ENCODE results near the gene CABYR.
A peak's percentile ranks its signal among the peaks of the same experiment; 100 is the strongest.

CABYR gene

DNA sequence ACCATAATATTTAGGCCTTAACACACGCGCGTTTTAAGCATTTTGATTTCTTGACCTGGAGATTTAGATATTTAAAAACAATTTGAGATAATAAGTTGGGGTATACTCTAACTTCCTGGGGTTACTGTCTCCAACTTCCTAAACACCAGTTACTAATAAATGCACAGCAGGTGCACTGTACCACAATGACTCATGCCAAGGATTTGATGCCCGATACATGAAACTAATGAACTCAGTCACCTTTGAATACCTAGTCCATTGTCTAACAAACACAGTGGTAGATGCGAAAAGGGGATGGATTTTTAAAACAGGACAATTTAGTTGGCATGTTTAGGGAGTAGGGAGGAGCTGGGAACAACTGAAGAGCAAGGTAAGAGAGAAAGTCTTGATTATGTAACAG lies 21.2 kb downstream of the CABYR start:
- no peak overlapping the region for H3K23ac ChIP-seq (ENCODE audit: low read length)
- H3K36me3 ChIP-seq (ENCODE audit: control insufficient read depth, insufficient read depth, low read length) = peaks cover 2% of the 10 kb centered on the region
- H3K9ac ChIP-seq (ENCODE audit: low read length) = no peak overlapping the region
- no CpG with 5 or more reads among the region's 5 CpGs for WGBS (ENCODE audit: extremely low coverage, insufficient coverage, low lambda C conversion rate)
- H3K4ac ChIP-seq (ENCODE audit: low read depth, low read length) = no peak overlapping the region
- H4K8ac ChIP-seq (ENCODE audit: low read depth, low read length) = no peak overlapping the region
- H3K18ac ChIP-seq (ENCODE audit: low read length) = no peak overlapping the region
- H2BK15ac ChIP-seq (replicated peaks; ENCODE audit: low read depth) = no peak overlapping the region
- H3K27me3 ChIP-seq (ENCODE audit: insufficient read depth, low read length, poor library complexity) = no peaks in the 10 kb centered on the region
- H4K5ac ChIP-seq (ENCODE audit: low read length) = no peak overlapping the region
- no peak overlapping the region for H2BK5ac ChIP-seq (ENCODE audit: low read length)
- no peak overlapping the region for H2BK120ac ChIP-seq (ENCODE audit: low read depth, low read length)
- no peak overlapping the region for H3K4me3 ChIP-seq (ENCODE audit: low read length)
- no peak overlapping the region for H3K4me2 ChIP-seq (ENCODE audit: low read length)
- no peak for DNase-seq
- no peak overlapping the region for H3K27ac ChIP-seq (ENCODE audit: low read depth, low read length)
- H3K56ac ChIP-seq (ENCODE audit: low read length) = no peak overlapping the region
- H3K79me2 ChIP-seq (ENCODE audit: control insufficient read depth, insufficient read depth, low read length) = no peaks in the 10 kb centered on the region
- H2AK5ac ChIP-seq (ENCODE audit: low read length) = no peak overlapping the region
- no peaks in the 10 kb centered on the region for H3K4me1 ChIP-seq (ENCODE audit: control insufficient read depth, low read depth, low read length)
- no peaks in the 10 kb centered on the region for H3K79me1 ChIP-seq (ENCODE audit: low read length)

DNA sequence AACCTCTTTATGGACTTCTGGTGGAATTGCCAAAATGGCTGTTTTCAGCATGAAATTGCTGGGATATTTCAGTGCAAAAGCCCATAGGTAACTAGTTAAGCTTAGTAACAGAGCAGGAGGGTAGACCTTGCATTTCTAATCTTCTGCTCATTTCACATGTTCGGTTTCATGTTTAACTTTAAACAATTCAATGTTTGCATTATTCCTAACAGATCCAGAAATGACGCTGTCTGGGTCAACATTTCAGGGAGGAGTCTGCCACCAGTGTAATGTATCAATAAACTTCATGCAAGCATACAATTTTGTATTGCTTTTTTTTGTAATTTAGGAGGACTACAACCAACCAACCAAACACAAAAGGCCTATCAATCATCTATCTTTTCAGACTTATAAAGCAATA lies 22.4 kb downstream of the CABYR start:
- no peak overlapping the region for H2BK5ac ChIP-seq (ENCODE audit: low read length)
- no CpG with 5 or more reads among the region's 2 CpGs for WGBS (ENCODE audit: extremely low coverage, insufficient coverage, low lambda C conversion rate)
- no peak overlapping the region for H3K4me2 ChIP-seq (ENCODE audit: low read length)
- H3K79me2 ChIP-seq (ENCODE audit: control insufficient read depth, insufficient read depth, low read length) = no peaks in the 10 kb centered on the region
- H3K18ac ChIP-seq (ENCODE audit: low read length) = no peak overlapping the region
- no peak for DNase-seq
- H2BK15ac ChIP-seq (replicated peaks; ENCODE audit: low read depth) = no peak overlapping the region
- H3K4me1 ChIP-seq (ENCODE audit: control insufficient read depth, low read depth, low read length) = no peaks in the 10 kb centered on the region
- no peak overlapping the region for H2BK120ac ChIP-seq (ENCODE audit: low read depth, low read length)
- H4K5ac ChIP-seq (ENCODE audit: low read length) = no peak overlapping the region
- no peak overlapping the region for H3K23ac ChIP-seq (ENCODE audit: low read length)
- H3K4ac ChIP-seq (ENCODE audit: low read depth, low read length) = no peak overlapping the region
- no peak overlapping the region for H3K4me3 ChIP-seq (ENCODE audit: low read length)
- H3K79me1 ChIP-seq (ENCODE audit: low read length) = no peaks in the 10 kb centered on the region
- no peaks in the 10 kb centered on the region for H3K27me3 ChIP-seq (ENCODE audit: insufficient read depth, low read length, poor library complexity)
- H3K9ac ChIP-seq (ENCODE audit: low read length) = no peak overlapping the region
- H3K27ac ChIP-seq (ENCODE audit: low read depth, low read length) = no peak overlapping the region
- no peak overlapping the region for H3K56ac ChIP-seq (ENCODE audit: low read length)
- H2AK5ac ChIP-seq (ENCODE audit: low read length) = no peak overlapping the region
- H4K8ac ChIP-seq (ENCODE audit: low read depth, low read length) = no peak overlapping the region
- H3K36me3 ChIP-seq (ENCODE audit: control insufficient read depth, insufficient read depth, low read length) = peaks cover 2% of the 10 kb centered on the region

DNA sequence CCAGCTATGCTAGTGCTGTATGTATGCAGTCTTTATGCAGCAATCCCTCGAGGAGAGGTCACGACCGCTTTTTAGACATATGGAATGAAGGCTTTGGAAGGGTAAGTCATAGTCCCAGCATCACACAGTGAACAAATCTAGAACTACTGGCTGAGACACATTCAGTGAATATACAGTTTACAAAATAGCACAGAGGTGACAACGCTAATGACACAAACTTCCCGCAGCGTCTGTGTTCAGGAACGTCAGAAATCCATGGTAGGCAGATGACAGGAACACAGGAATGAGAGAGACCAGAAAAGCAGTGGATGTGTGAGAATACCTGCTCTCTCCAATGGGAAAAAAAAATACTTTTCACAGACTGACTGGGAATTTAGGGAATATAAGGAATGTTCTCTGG lies 29.6 kb downstream of the CABYR start:
- Histone ChIP-seq H2BK15ac (replicated peaks; ENCODE audit: low read depth) (no peak overlapping the region), H3K4me1 (ENCODE audit: control insufficient read depth, low read depth, low read length) (no peaks in the 10 kb centered on the region), H2BK120ac (ENCODE audit: low read depth, low read length) (no peak overlapping the region), H3K23ac (ENCODE audit: low read length) (no peak overlapping the region), H3K79me2 (ENCODE audit: control insufficient read depth, insufficient read depth, low read length) (no peaks in the 10 kb centered on the region), H2BK5ac (ENCODE audit: low read length) (no peak overlapping the region), H3K4ac (ENCODE audit: low read depth, low read length) (no peak overlapping the region), H3K36me3 (ENCODE audit: control insufficient read depth, insufficient read depth, low read length) (no peaks in the 10 kb centered on the region), H3K18ac (ENCODE audit: low read length) (no peak overlapping the region), H3K4me2 (ENCODE audit: low read length) (no peak overlapping the region), H3K79me1 (ENCODE audit: low read length) (no peaks in the 10 kb centered on the region), H3K27ac (ENCODE audit: low read depth, low read length) (no peak overlapping the region), H4K5ac (ENCODE audit: low read length) (no peak overlapping the region), H3K56ac (ENCODE audit: low read length) (no peak overlapping the region), H2AK5ac (ENCODE audit: low read length) (no peak overlapping the region), H3K9ac (ENCODE audit: low read length) (no peak overlapping the region), H3K27me3 (ENCODE audit: insufficient read depth, low read length, poor library complexity) (no peaks in the 10 kb centered on the region), H3K4me3 (ENCODE audit: low read length) (no peak overlapping the region), H4K8ac (ENCODE audit: low read depth, low read length) (no peak overlapping the region)
- WGBS (ENCODE audit: extremely low coverage, insufficient coverage, low lambda C conversion rate) = no CpG with 5 or more reads among the region's 7 CpGs
- peak; percentile 79 for DNase-seq

DNA sequence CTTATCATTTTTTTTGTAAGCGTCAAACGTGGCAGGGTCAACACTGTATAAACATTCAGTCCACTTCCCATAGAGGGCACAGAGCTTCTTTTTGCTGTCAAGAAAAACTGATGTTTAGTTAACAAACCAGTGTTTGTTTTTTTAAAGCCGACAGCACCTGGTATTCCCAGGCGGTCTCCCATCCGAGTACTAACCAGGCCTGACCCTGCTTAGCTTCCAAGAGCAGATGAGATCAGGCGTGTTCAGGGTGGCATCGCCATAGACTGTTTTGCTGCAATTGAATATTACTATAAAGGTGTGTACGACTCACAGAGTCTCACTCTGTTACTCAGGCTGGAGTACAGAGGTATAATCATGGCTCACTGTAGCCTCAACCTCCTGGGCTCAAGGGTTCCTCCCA lies 31.5 kb downstream of the CABYR start:
- Histone ChIP-seq H2BK120ac (ENCODE audit: low read depth, low read length) (no peak overlapping the region), H3K27ac (ENCODE audit: low read depth, low read length) (no peak overlapping the region), H2BK5ac (ENCODE audit: low read length) (no peak overlapping the region), H3K36me3 (ENCODE audit: control insufficient read depth, insufficient read depth, low read length) (no peaks in the 10 kb centered on the region), H3K4ac (ENCODE audit: low read depth, low read length) (no peak overlapping the region), H2BK15ac (replicated peaks; ENCODE audit: low read depth) (no peak overlapping the region), H3K4me2 (ENCODE audit: low read length) (no peak overlapping the region), H3K4me3 (ENCODE audit: low read length) (no peak overlapping the region), H3K18ac (ENCODE audit: low read length) (no peak overlapping the region), H3K23ac (ENCODE audit: low read length) (no peak overlapping the region), H2AK5ac (ENCODE audit: low read length) (no peak overlapping the region), H3K79me1 (ENCODE audit: low read length) (no peaks in the 10 kb centered on the region), H3K79me2 (ENCODE audit: control insufficient read depth, insufficient read depth, low read length) (no peaks in the 10 kb centered on the region), H3K4me1 (ENCODE audit: control insufficient read depth, low read depth, low read length) (no peaks in the 10 kb centered on the region), H3K9ac (ENCODE audit: low read length) (no peak overlapping the region), H3K27me3 (ENCODE audit: insufficient read depth, low read length, poor library complexity) (no peaks in the 10 kb centered on the region), H4K8ac (ENCODE audit: low read depth, low read length) (no peak overlapping the region), H4K5ac (ENCODE audit: low read length) (no peak overlapping the region), H3K56ac (ENCODE audit: low read length) (no peak overlapping the region)
- DNase-seq = no peak
- no CpG with 5 or more reads among the region's 8 CpGs for WGBS (ENCODE audit: extremely low coverage, insufficient coverage, low lambda C conversion rate)

DNA sequence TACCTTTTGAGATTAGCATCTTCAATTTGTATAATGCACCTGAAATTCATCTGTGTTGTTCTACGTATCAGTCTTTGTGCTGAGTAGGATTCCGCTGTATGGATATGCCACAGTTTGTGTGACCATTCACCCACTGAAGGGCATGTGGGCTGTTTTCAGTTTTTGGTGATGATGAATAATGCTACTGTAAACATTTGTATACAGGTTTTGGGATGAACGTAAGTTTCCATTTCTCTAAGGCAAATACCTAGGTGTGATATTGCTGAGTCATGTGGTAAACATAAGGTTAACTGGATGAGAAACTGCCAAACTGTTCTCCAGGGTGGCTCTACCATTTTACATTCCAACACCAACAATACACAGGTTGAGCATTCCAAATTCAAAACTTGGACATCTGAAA lies 35.1 kb downstream of the CABYR start:
- Histone ChIP-seq H3K36me3 (ENCODE audit: control insufficient read depth, insufficient read depth, low read length) (no peaks in the 10 kb centered on the region), H3K79me2 (ENCODE audit: control insufficient read depth, insufficient read depth, low read length) (no peaks in the 10 kb centered on the region), H4K5ac (ENCODE audit: low read length) (no peak overlapping the region), H3K18ac (ENCODE audit: low read length) (no peak overlapping the region), H3K56ac (ENCODE audit: low read length) (no peak overlapping the region), H3K27ac (ENCODE audit: low read depth, low read length) (no peak overlapping the region), H2BK120ac (ENCODE audit: low read depth, low read length) (no peak overlapping the region), H2AK5ac (ENCODE audit: low read length) (no peak overlapping the region), H3K27me3 (ENCODE audit: insufficient read depth, low read length, poor library complexity) (no peaks in the 10 kb centered on the region), H3K79me1 (ENCODE audit: low read length) (no peaks in the 10 kb centered on the region), H3K4me1 (ENCODE audit: control insufficient read depth, low read depth, low read length) (no peaks in the 10 kb centered on the region), H3K9ac (ENCODE audit: low read length) (no peak overlapping the region), H2BK15ac (replicated peaks; ENCODE audit: low read depth) (no peak overlapping the region), H3K4me3 (ENCODE audit: low read length) (no peak overlapping the region), H3K23ac (ENCODE audit: low read length) (no peak overlapping the region), H3K4ac (ENCODE audit: low read depth, low read length) (no peak overlapping the region), H4K8ac (ENCODE audit: low read depth, low read length) (no peak overlapping the region), H3K4me2 (ENCODE audit: low read length) (no peak overlapping the region), H2BK5ac (ENCODE audit: low read length) (no peak overlapping the region)
- no peak for DNase-seq
- WGBS (ENCODE audit: extremely low coverage, insufficient coverage, low lambda C conversion rate) = no CpG with 5 or more reads among the region's 3 CpGs

DNA sequence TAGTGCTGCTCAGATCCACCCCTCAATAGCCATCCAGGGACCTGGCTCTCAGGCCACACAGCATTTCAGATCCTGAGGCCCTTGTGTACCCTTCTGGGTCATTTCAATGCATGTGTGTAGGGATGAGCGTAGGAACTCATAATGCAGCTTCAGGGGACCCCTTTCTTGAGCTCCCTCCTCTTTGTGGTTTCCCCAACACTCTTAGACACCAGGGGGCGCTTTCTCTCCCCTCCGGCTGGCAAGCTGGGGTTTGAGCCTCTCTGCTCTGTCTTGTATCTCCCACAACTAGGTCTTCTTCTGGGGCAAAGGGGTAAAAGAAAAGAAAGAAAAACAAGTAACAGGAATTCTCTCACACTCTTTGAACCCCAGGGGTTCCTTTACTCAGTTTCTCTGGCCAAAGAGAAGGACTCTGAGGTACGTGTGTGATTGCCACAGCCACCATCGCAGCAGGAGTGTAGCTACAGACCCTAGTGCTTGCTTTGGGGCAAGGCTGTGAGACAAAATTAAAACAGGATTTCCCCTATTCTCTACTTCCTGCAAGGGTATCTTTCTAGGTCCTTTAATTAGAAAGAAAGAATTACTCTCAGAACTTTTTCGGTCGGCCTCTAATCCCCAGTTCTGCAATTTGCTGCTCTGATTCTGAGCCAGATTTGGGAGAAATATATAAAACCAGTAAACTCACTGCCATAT lies 38.0 kb downstream of the CABYR start:
- Histone ChIP-seq H3K4ac (ENCODE audit: low read depth, low read length) (no peak overlapping the region), H3K36me3 (ENCODE audit: control insufficient read depth, insufficient read depth, low read length) (no peaks in the 10 kb centered on the region), H4K5ac (ENCODE audit: low read length) (no peak overlapping the region), H3K56ac (ENCODE audit: low read length) (peak overlapping the region; percentile 52), H2AK5ac (ENCODE audit: low read length) (no peak overlapping the region), H3K4me1 (ENCODE audit: control insufficient read depth, low read depth, low read length) (peaks cover 3% of the 10 kb centered on the region), H2BK5ac (ENCODE audit: low read length) (no peak overlapping the region), H3K27me3 (ENCODE audit: insufficient read depth, low read length, poor library complexity) (no peaks in the 10 kb centered on the region), H4K8ac (ENCODE audit: low read depth, low read length) (no peak overlapping the region), H3K4me3 (ENCODE audit: low read length) (no peak overlapping the region), H3K23ac (ENCODE audit: low read length) (no peak overlapping the region), H3K4me2 (ENCODE audit: low read length) (no peak overlapping the region), H3K18ac (ENCODE audit: low read length) (no peak overlapping the region), H2BK15ac (replicated peaks; ENCODE audit: low read depth) (no peak overlapping the region), H2BK120ac (ENCODE audit: low read depth, low read length) (no peak overlapping the region), H3K9ac (ENCODE audit: low read length) (no peak overlapping the region), H3K27ac (ENCODE audit: low read depth, low read length) (no peak overlapping the region), H3K79me1 (ENCODE audit: low read length) (no peaks in the 10 kb centered on the region), H3K79me2 (ENCODE audit: control insufficient read depth, insufficient read depth, low read length) (no peaks in the 10 kb centered on the region)
- DNase-seq = peak; percentile 82
- WGBS (ENCODE audit: extremely low coverage, insufficient coverage, low lambda C conversion rate) = no CpG with 5 or more reads among the region's 7 CpGs

All from mesendoderm (in vitro differentiated cells).